GM23338 (cell line): ENCODE results near the gene FKBP5. TPM values are rescaled to one million over a fixed set of nuclear protein-coding genes. Genes with fewer than 3 reads are reported as not detected.

Experiments
- CREB1 ChIP-seq: fragments of 250-450 bp; sonication (Bioruptor Pico); IDR thresholded peaks from 2 replicates; pipeline ENCODE4 v1.5.0; 2020; ENCODE audit warnings: low read depth, mild to moderate bottlenecking, moderate library complexity
- JUNB ChIP-seq: IDR thresholded peaks from one replicate; pipeline ENCODE4 v1.6.1; 2016; ENCODE audit warnings: antibody characterized with exemption; ENCODE audit not compliant: unreplicated experiment
- NANOG ChIP-seq: IDR thresholded peaks from 2 replicates; pipeline ENCODE4 v1.6.1; 2016; ENCODE audit warnings: antibody characterized with exemption, borderline replicate concordance
- STAT1 ChIP-seq: IDR thresholded peaks from one replicate; pipeline ENCODE4 v1.6.1; 2016; ENCODE audit warnings: antibody characterized with exemption; ENCODE audit not compliant: unreplicated experiment
- ZNF114 ChIP-seq: fragments of 250-450 bp; sonication (Bioruptor Pico); IDR thresholded peaks from 2 replicates; pipeline ENCODE4 v1.5.0; 2020; ENCODE audit warnings: mild to moderate bottlenecking, moderate library complexity
- ZNF331 ChIP-seq: fragments of 250-450 bp; sonication (Bioruptor Pico); IDR thresholded peaks from 2 replicates; pipeline ENCODE4 v1.5.0; 2020; ENCODE audit warnings: low read depth, mild to moderate bottlenecking, moderate library complexity
- polyA plus RNA-seq: library from polyadenylated mRNA; unstranded; fragments of >200 nt; fragmentation: Nextera tagmentation; extraction: Ambion mirVana; gene quantifications from 2 replicates; pipeline ENCODE4 v1.2.1, GENCODE V29; 2016
- total RNA-seq: library from RNA; depleted of rRNA; stranded (reverse); fragments of >200 nt; shearing (Covaris generic); gene quantifications from 2 replicates; pipeline ENCODE4 v1.2.3, GENCODE V29; 2014
- TF ChIP-seq, protein P1 (sequence below): fragments of 250-450 bp; sonication (Bioruptor Pico); IDR thresholded peaks from 2 replicates; pipeline ENCODE4 v1.5.0; 2020; ENCODE audit warnings: mild to moderate bottlenecking, moderate library complexity
- TF ChIP-seq, protein P2 (sequence below), 2 experiments: fragments of 200-600 bp in 1 of 2; sonication (generic) in 1 of 2; conservative IDR thresholded peaks; 2 replicates each; pipeline versions ENCODE4 v1.5.1 to v1.6.1; 2016 to 2017; ENCODE audit warnings: antibody characterized with exemption in 2 of 2, low read depth in 2 of 2, mild to moderate bottlenecking in 2 of 2, moderate library complexity in 1 of 2

The FKBP5 gene
- total and polyA plus RNA-seq, 2 experiments from 2014 or later, result 19.8 to 28.6 TPM

DNA sequence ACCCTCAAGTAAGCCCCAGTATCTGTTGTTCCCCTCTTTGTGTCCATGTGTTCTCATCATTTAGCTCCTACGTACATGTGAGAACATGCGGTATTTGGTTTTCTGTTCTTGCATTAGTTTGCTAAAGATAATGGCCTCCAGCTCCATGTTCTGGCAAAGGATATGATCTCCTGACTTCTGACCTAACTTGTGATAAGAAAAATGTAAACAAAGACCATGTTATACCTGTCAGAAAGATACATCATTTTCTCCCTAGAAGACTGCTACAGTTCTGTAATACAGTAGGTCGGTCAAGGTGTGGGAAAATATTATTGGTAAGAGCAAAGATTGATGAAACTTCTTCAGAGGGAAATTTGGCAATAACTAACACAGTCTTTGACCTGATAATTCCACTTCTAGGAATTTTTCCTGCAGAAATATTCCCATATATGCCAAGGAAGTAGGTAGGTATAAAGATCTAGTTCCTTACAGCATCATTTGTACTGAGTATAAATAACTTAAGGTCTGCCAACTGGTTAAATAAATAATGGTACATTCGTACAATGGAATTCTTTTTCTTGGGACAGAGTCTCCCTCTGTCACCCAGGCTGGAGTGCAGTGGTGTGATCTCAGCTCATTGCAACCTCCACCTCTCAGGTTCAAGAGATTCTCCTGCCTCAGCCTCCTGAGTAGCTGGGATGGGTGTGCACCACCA is 19.1 kb upstream of the FKBP5 start (continued):
- TF ChIP-seq, protein P1, sequence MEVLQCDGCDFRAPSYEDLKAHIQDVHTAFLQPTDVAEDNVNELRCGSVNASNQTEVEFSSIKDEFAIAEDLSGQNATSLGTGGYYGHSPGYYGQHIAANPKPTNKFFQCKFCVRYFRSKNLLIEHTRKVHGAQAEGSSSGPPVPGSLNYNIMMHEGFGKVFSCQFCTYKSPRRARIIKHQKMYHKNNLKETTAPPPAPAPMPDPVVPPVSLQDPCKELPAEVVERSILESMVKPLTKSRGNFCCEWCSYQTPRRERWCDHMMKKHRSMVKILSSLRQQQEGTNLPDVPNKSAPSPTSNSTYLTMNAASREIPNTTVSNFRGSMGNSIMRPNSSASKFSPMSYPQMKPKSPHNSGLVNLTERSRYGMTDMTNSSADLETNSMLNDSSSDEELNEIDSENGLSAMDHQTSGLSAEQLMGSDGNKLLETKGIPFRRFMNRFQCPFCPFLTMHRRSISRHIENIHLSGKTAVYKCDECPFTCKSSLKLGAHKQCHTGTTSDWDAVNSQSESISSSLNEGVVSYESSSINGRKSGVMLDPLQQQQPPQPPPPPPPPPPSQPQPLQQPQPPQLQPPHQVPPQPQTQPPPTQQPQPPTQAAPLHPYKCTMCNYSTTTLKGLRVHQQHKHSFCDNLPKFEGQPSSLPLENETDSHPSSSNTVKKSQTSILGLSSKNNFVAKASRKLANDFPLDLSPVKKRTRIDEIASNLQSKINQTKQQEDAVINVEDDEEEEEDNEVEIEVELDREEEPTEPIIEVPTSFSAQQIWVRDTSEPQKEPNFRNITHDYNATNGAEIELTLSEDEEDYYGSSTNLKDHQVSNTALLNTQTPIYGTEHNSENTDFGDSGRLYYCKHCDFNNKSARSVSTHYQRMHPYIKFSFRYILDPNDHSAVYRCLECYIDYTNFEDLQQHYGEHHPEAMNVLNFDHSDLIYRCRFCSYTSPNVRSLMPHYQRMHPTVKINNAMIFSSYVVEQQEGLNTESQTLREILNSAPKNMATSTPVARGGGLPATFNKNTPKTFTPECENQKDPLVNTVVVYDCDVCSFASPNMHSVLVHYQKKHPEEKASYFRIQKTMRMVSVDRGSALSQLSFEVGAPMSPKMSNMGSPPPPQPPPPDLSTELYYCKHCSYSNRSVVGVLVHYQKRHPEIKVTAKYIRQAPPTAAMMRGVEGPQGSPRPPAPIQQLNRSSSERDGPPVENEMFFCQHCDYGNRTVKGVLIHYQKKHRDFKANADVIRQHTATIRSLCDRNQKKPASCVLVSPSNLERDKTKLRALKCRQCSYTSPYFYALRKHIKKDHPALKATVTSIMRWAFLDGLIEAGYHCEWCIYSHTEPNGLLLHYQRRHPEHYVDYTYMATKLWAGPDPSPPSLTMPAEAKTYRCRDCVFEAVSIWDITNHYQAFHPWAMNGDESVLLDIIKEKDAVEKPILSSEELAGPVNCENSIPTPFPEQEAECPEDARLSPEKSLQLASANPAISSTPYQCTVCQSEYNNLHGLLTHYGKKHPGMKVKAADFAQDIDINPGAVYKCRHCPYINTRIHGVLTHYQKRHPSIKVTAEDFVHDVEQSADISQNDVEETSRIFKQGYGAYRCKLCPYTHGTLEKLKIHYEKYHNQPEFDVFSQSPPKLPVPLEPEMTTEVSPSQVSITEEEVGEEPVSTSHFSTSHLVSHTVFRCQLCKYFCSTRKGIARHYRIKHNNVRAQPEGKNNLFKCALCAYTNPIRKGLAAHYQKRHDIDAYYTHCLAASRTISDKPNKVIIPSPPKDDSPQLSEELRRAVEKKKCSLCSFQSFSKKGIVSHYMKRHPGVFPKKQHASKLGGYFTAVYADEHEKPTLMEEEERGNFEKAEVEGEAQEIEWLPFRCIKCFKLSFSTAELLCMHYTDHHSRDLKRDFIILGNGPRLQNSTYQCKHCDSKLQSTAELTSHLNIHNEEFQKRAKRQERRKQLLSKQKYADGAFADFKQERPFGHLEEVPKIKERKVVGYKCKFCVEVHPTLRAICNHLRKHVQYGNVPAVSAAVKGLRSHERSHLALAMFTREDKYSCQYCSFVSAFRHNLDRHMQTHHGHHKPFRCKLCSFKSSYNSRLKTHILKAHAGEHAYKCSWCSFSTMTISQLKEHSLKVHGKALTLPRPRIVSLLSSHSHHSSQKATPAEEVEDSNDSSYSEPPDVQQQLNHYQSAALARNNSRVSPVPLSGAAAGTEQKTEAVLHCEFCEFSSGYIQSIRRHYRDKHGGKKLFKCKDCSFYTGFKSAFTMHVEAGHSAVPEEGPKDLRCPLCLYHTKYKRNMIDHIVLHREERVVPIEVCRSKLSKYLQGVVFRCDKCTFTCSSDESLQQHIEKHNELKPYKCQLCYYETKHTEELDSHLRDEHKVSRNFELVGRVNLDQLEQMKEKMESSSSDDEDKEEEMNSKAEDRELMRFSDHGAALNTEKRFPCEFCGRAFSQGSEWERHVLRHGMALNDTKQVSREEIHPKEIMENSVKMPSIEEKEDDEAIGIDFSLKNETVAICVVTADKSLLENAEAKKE (CRISPR knock-in tag), result no peak
- TF ChIP-seq NANOG, result no peak
- TF ChIP-seq STAT1, result no peak
- no peak for TF ChIP-seq ZNF114 (CRISPR knock-in tag)
- TF ChIP-seq JUNB, result no peak
- TF ChIP-seq ZNF331 (CRISPR knock-in tag), result no peak
- TF ChIP-seq, protein P2, sequence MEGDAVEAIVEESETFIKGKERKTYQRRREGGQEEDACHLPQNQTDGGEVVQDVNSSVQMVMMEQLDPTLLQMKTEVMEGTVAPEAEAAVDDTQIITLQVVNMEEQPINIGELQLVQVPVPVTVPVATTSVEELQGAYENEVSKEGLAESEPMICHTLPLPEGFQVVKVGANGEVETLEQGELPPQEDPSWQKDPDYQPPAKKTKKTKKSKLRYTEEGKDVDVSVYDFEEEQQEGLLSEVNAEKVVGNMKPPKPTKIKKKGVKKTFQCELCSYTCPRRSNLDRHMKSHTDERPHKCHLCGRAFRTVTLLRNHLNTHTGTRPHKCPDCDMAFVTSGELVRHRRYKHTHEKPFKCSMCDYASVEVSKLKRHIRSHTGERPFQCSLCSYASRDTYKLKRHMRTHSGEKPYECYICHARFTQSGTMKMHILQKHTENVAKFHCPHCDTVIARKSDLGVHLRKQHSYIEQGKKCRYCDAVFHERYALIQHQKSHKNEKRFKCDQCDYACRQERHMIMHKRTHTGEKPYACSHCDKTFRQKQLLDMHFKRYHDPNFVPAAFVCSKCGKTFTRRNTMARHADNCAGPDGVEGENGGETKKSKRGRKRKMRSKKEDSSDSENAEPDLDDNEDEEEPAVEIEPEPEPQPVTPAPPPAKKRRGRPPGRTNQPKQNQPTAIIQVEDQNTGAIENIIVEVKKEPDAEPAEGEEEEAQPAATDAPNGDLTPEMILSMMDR (conservative IDR thresholded peaks at IDR 0.05; ENCODE audit: low read depth in 2 of 2), result no peak
- TF ChIP-seq CREB1 (CRISPR knock-in tag), result no peak
